ENCODE measurements around the gene MYBL2.

DNA sequence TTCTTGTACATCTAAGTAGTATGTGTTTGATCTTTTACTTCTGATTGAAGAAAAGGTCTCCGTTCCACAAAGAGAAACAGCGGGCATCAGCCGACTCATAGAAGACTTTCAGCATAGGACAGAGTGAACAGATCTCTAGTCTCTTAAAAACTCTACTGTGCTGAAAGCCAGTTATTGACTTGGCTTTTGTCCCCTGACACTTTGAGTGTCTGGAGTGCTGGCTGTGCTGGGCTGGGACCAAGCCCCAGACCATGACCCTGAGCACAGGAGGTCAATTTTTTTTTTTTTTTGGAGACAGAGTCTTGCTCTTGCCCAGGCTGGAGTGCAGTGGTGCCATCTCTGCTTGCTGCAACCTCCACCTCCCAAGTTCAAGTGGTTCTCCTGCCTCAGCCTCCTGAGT, 27.8 kb downstream of the MYBL2 start:
- TF ChIP-seq, protein P1, sequence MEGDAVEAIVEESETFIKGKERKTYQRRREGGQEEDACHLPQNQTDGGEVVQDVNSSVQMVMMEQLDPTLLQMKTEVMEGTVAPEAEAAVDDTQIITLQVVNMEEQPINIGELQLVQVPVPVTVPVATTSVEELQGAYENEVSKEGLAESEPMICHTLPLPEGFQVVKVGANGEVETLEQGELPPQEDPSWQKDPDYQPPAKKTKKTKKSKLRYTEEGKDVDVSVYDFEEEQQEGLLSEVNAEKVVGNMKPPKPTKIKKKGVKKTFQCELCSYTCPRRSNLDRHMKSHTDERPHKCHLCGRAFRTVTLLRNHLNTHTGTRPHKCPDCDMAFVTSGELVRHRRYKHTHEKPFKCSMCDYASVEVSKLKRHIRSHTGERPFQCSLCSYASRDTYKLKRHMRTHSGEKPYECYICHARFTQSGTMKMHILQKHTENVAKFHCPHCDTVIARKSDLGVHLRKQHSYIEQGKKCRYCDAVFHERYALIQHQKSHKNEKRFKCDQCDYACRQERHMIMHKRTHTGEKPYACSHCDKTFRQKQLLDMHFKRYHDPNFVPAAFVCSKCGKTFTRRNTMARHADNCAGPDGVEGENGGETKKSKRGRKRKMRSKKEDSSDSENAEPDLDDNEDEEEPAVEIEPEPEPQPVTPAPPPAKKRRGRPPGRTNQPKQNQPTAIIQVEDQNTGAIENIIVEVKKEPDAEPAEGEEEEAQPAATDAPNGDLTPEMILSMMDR (IDR thresholded peaks at IDR 0.05) = no peak
- no peak for TF ChIP-seq POLR2AphosphoS5 (IDR thresholded peaks at IDR 0.05; ENCODE audit: low read depth, low read length)
- TF ChIP-seq TCF7L2 (IDR thresholded peaks at IDR 0.05; ENCODE audit: low read depth, low read length) = no peak
- TF ChIP-seq, protein P2, sequence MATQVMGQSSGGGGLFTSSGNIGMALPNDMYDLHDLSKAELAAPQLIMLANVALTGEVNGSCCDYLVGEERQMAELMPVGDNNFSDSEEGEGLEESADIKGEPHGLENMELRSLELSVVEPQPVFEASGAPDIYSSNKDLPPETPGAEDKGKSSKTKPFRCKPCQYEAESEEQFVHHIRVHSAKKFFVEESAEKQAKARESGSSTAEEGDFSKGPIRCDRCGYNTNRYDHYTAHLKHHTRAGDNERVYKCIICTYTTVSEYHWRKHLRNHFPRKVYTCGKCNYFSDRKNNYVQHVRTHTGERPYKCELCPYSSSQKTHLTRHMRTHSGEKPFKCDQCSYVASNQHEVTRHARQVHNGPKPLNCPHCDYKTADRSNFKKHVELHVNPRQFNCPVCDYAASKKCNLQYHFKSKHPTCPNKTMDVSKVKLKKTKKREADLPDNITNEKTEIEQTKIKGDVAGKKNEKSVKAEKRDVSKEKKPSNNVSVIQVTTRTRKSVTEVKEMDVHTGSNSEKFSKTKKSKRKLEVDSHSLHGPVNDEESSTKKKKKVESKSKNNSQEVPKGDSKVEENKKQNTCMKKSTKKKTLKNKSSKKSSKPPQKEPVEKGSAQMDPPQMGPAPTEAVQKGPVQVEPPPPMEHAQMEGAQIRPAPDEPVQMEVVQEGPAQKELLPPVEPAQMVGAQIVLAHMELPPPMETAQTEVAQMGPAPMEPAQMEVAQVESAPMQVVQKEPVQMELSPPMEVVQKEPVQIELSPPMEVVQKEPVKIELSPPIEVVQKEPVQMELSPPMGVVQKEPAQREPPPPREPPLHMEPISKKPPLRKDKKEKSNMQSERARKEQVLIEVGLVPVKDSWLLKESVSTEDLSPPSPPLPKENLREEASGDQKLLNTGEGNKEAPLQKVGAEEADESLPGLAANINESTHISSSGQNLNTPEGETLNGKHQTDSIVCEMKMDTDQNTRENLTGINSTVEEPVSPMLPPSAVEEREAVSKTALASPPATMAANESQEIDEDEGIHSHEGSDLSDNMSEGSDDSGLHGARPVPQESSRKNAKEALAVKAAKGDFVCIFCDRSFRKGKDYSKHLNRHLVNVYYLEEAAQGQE (IDR thresholded peaks at IDR 0.05; ENCODE audit: insufficient read depth in 1 of 2, low read depth in 2 of 2, low read length in 1 of 2) = no peak
- no peak for TF ChIP-seq SIN3A (IDR thresholded peaks at IDR 0.05; ENCODE audit: borderline replicate concordance, insufficient read depth, low read depth, low read length)
